Esophagus squamous epithelium (tissue), 4 donors: Measurements from ENCODE around the gene SCT.

ENCODE experiments used
- CTCF ChIP-seq, 6 experiments: fragments of 450-650 bp in 4 of 6; fragments of 200-600 bp in 2 of 6; sonication (generic) in 2 of 6; IDR thresholded peaks; one replicate each; pipeline ENCODE4 v1.5.1; 2016 to 2019; ENCODE audit warnings: antibody characterized with exemption in 6 of 6, mild to moderate bottlenecking in 4 of 6, moderate library complexity in 4 of 6
- POLR2A ChIP-seq, 4 donors: fragments of 450-650 bp; IDR thresholded peaks; one replicate each; pipeline ENCODE4 v1.6.1; 2017; ENCODE audit warnings: antibody characterized with exemption in 4 of 4, mild to moderate bottlenecking in 4 of 4, moderate library complexity in 3 of 4

GRCh38 chr11:643366-643765, 16.4 kb upstream of the SCT start:
- TF ChIP-seq CTCF (IDR thresholded peaks at IDR 0.05) (no peak), POLR2A (IDR thresholded peaks at IDR 0.05) (no peak)
